DOHH2 (cell line): ENCODE results near the gene CRIP1.

Experiments used
- H3F3A ChIP-seq: fragments of 200-600 bp; sonication (generic), shearing (Covaris generic); 2 replicates; pipeline ENCODE4 v1.6.0; 2016; ENCODE audit warnings: antibody characterized with exemption, mild to moderate bottlenecking; ENCODE audit not compliant: control insufficient read depth, insufficient read depth
- H3K27ac ChIP-seq: fragments of 200-600 bp; sonication (generic); 2 replicates; pipeline ENCODE4 v1.5.1; 2014; ENCODE audit warnings: low read depth, mild to moderate bottlenecking, low read length, moderate library complexity
- H3K27me3 ChIP-seq: fragments of 200-600 bp; sonication (generic); 2 replicates; pipeline ENCODE4 v1.6.1; 2014; ENCODE audit warnings: mild to moderate bottlenecking, low read length, mixed read lengths; ENCODE audit not compliant: control insufficient read depth
- H3K36me3 ChIP-seq: fragments of 200-600 bp; sonication (generic); 2 replicates; pipeline ENCODE4 v1.6.1; 2014; ENCODE audit warnings: mild to moderate bottlenecking, low read length, moderate library complexity, mixed read lengths; ENCODE audit not compliant: control insufficient read depth
- H3K4me1 ChIP-seq: fragments of 200-600 bp; sonication (generic); 2 replicates; pipeline ENCODE4 v1.6.1; 2014; ENCODE audit warnings: mild to moderate bottlenecking, low read length, mixed read lengths; ENCODE audit not compliant: control insufficient read depth
- H3K4me2 ChIP-seq: fragments of 200-600 bp; sonication (generic); 2 replicates; pipeline ENCODE4 v1.6.0; 2014; ENCODE audit warnings: mild to moderate bottlenecking, low read length, moderate library complexity
- H3K4me3 ChIP-seq: fragments of 200-600 bp; sonication (generic); 2 replicates; pipeline ENCODE4 v1.5.1; 2014; ENCODE audit warnings: mild to moderate bottlenecking, low read length, mixed read lengths
- H3K79me2 ChIP-seq: fragments of 200-600 bp; sonication (generic); 2 replicates; pipeline ENCODE4 v1.6.1; 2014; ENCODE audit warnings: mild to moderate bottlenecking, low read length, mixed read lengths; ENCODE audit not compliant: control insufficient read depth
- H3K9me2 ChIP-seq: fragments of 200-600 bp; sonication (generic); replicated peaks from 2 replicates; pipeline ENCODE4 v1.6.1; 2014; ENCODE audit warnings: mild to moderate bottlenecking, low read length, mixed read lengths; ENCODE audit not compliant: control insufficient read depth
- H3K9me3 ChIP-seq: fragments of 200-600 bp; sonication (generic); 2 replicates; pipeline ENCODE4 v1.6.1; 2014; ENCODE audit warnings: antibody characterized with exemption, low read length, mixed read lengths; ENCODE audit not compliant: control insufficient read depth, insufficient read depth
- H4K20me1 ChIP-seq: fragments of 200-600 bp; sonication (generic); 2 replicates; pipeline ENCODE4 v1.6.0; 2014; ENCODE audit warnings: low read depth, mild to moderate bottlenecking, antibody characterized with exemption, low read length, moderate library complexity; ENCODE audit not compliant: control insufficient read depth, insufficient read depth
- EZH2phosphoT487 ChIP-seq: fragments of 200-600 bp; sonication (generic); IDR thresholded peaks from 2 replicates; pipeline ENCODE4 v1.6.1; 2017; ENCODE audit warnings: borderline replicate concordance, mild to moderate bottlenecking, antibody characterized with exemption, low read length, moderate library complexity, mixed read lengths
- TF ChIP-seq, protein P1 (sequence below): fragments of 200-600 bp; sonication (generic); IDR thresholded peaks from one replicate; pipeline ENCODE4 v1.5.1; 2014; ENCODE audit warnings: antibody characterized with exemption, mild to moderate bottlenecking, low read depth, low read length; ENCODE audit not compliant: poor library complexity, severe bottlenecking

CRIP1 gene

DNA sequence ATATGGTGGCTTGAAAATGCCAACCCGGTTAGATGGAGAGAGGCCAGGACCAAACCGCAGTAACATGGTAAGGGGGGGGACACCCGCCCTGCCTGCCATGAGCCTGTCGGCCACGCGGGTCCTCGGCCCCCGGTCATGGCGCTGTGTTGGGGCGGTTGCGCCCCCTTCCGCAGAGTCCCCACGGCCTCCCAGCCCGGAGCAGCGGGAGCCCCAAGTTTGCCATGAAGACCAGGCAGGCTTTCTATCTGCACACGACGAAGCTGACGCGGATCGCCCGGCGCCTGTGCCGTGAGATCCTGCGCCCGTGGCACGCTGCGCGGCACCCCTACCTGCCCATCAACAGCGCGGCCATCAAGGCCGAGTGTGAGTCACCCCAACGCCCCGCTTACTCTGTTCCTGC is 22.2 kb upstream of the CRIP1 start:
- no peak for TF ChIP-seq EZH2phosphoT487
- TF ChIP-seq, protein P1, sequence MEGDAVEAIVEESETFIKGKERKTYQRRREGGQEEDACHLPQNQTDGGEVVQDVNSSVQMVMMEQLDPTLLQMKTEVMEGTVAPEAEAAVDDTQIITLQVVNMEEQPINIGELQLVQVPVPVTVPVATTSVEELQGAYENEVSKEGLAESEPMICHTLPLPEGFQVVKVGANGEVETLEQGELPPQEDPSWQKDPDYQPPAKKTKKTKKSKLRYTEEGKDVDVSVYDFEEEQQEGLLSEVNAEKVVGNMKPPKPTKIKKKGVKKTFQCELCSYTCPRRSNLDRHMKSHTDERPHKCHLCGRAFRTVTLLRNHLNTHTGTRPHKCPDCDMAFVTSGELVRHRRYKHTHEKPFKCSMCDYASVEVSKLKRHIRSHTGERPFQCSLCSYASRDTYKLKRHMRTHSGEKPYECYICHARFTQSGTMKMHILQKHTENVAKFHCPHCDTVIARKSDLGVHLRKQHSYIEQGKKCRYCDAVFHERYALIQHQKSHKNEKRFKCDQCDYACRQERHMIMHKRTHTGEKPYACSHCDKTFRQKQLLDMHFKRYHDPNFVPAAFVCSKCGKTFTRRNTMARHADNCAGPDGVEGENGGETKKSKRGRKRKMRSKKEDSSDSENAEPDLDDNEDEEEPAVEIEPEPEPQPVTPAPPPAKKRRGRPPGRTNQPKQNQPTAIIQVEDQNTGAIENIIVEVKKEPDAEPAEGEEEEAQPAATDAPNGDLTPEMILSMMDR = no peak
- Histone ChIP-seq H3K4me2 (no peak overlapping the region), H4K20me1 (no peaks in the 10 kb centered on the region), H3F3A (no peaks in the 10 kb centered on the region), H3K4me3 (no peak overlapping the region), H3K9me3 (no peaks in the 10 kb centered on the region), H3K27ac (no peak overlapping the region), H3K4me1 (no peaks in the 10 kb centered on the region), H3K36me3 (peaks cover 52% of the 10 kb centered on the region), H3K9me2 (no peaks in the 10 kb centered on the region), H3K79me2 (no peaks in the 10 kb centered on the region), H3K27me3 (no peaks in the 10 kb centered on the region)

DNA sequence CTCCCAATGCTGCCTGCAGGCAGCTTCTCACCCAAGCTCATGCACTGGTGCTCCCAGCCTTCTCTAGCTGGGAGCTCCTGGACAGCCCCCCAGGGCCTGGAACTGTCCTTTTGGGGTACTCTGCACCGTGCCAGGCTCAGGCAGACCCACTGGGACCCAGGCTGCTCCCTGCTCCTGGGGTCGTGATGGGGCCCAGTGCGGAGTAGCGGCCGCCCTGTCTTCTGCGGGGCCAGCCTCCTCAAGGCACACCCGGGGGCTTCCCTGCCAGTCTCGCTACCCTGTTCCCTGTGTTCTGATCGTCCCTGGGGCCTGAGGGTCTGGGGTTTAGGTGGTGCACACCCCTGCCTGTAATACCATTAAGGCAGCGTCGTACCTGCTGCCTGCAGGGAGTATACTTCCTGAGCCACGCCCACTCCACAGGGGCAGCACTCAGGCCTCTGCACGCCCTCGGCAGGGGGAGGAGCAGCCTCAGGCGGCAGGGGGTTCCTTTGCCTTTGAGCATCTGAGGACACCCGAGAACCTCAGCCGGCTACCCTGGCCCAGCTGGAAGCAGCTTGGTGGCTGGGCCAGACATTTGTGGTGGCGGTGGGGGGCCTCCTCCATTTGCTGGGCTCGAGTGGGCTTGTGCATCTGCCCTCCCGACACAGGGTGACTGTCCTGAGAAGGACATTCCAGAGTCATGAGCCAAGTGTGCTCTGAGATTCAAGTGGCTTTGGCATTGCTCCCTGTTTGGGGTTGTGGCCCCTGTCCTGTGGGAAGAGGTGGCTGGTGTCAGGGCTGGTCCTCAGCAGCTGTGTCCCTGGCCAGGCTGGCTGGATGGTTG is 21.3 kb upstream of the CRIP1 start:
- Histone ChIP-seq H3K36me3 (peaks cover 53% of the 10 kb centered on the region), H3K79me2 (no peaks in the 10 kb centered on the region), H3K27me3 (no peaks in the 10 kb centered on the region), H4K20me1 (no peaks in the 10 kb centered on the region), H3K4me3 (no peak overlapping the region), H3K27ac (no peak overlapping the region), H3K9me2 (no peaks in the 10 kb centered on the region), H3K9me3 (no peaks in the 10 kb centered on the region), H3F3A (peaks cover 3% of the 10 kb centered on the region; the same call in 1 of the 2 replicates), H3K4me2 (no peak overlapping the region), H3K4me1 (no peaks in the 10 kb centered on the region)
- TF ChIP-seq EZH2phosphoT487 = no peak
- TF ChIP-seq, protein P1 = no peak

DNA sequence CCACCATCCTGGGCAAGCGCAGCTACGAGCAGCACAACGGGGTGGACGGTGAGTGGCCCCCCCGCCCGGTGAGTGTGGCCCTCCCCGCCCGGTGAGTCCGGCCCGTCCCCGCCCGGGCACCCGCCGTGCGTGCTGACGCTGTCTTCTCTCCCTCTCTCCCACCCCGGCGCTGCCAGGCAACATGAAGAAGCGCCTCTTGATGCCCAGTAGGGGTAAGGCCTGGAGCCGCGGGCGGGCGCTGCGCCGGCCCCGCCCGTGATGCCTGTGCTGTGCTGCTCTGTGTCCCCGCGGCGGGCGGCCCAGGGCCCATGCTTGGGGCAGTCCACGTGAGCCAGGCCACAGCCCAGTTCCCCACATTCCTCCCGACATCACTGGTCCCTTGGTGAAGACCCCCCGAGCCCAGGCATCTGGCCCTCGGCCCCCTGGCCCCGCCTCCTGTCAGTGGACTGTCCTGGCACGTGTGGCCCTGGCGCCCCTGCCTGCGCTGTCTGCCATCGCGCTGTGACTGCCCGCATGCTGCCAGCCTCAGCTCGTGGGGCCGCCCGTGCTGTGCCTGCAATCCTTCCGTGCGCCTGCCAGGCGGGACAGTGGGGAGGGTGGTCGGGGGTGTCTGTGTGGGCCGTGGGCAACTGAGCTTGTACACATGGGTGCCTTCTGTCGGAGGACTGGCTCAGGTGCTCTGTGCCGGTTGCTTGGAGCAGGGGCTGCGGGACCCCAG is 20.0 kb upstream of the CRIP1 start:
- H3F3A ChIP-seq = peaks cover 6% of the 10 kb centered on the region; the same call in 1 of the 2 replicates
- H3K27ac ChIP-seq = no peak overlapping the region
- H3K36me3 ChIP-seq = peaks cover 40% of the 10 kb centered on the region; the same call in 1 of the 2 replicates

More for the DNA sequence above, 20.0 kb upstream of the CRIP1 start:
- Histone ChIP-seq H3K4me1 (peaks cover 8% of the 10 kb centered on the region), H3K4me3 (no peak overlapping the region), H3K9me2 (no peaks in the 10 kb centered on the region), H3K4me2 (no peak overlapping the region), H4K20me1 (no peaks in the 10 kb centered on the region), H3K9me3 (no peaks in the 10 kb centered on the region), H3K79me2 (no peaks in the 10 kb centered on the region), H3K27me3 (no peaks in the 10 kb centered on the region)
- TF ChIP-seq, protein P1 = no peak
- TF ChIP-seq EZH2phosphoT487 = no peak
